Keratinocyte (primary cell): ENCODE results near the gene RIPPLY1. TPM values are rescaled to one million over a fixed set of nuclear protein-coding genes. Genes with fewer than 3 reads are reported as not detected.

Experiments
- DNase-seq: peaks from one replicate; pipeline ENCODE4 v3.0.0-alpha.2; 2011; ENCODE audit warnings: low read depth, missing footprints, low spot score
- FAIRE-seq: peaks from 2 replicates; lab custom pipeline; 2011; peaks lifted over from hg19 to GRCh38; lab: Jason Lieb, UNC
- H2AFZ ChIP-seq: 2 replicates; pipeline ENCODE4 v1.6.0; 2012; ENCODE audit warnings: low read length, control low read depth, inconsistent platforms; ENCODE audit not compliant: control insufficient read depth
- H3K27ac ChIP-seq: 2 replicates; pipeline ENCODE4 v1.5.1; 2011; ENCODE audit warnings: low read length; ENCODE audit not compliant: control insufficient read depth, insufficient read depth
- H3K27me3 ChIP-seq: 3 replicates; pipeline ENCODE4 v1.6.0; 2011; ENCODE audit warnings: low read length; ENCODE audit not compliant: control insufficient read depth, insufficient read depth; ENCODE audit errors: extremely low read depth
- H3K36me3 ChIP-seq, 2 experiments: 2 replicates in 1 of 2; 3 replicates in 1 of 2; pipeline ENCODE4 v1.5.1; 2011; ENCODE audit warnings: low read length in 2 of 2, mild to moderate bottlenecking in 1 of 2; ENCODE audit not compliant: control insufficient read depth in 2 of 2, insufficient read depth in 2 of 2; ENCODE audit errors: extremely low read depth in 1 of 2
- H3K4me1 ChIP-seq: 3 replicates; pipeline ENCODE4 v1.5.1; 2011; ENCODE audit warnings: low read length; ENCODE audit not compliant: control insufficient read depth, insufficient read depth; ENCODE audit errors: extremely low read depth
- H3K4me2 ChIP-seq: 3 replicates; pipeline ENCODE4 v1.6.0; 2011; ENCODE audit warnings: low read depth, low read length; ENCODE audit not compliant: control insufficient read depth, insufficient read depth; ENCODE audit errors: extremely low read depth
- H3K4me3 ChIP-seq, 3 experiments: fragments of 200-600 bp in 1 of 3; sonication (generic) in 1 of 3; 2 replicates in 2 of 3; 3 replicates in 1 of 3; pipeline ENCODE4 v1.5.1; 2011 to 2016; ENCODE audit warnings: low read length in 3 of 3, mild to moderate bottlenecking in 3 of 3, control low read depth in 2 of 3, inconsistent platforms in 1 of 3, low read depth in 1 of 3, mixed read lengths in 1 of 3, mixed run types in 1 of 3, moderate library complexity in 1 of 3; ENCODE audit not compliant: control insufficient read depth in 2 of 3, insufficient read depth in 2 of 3; ENCODE audit errors: extremely low read depth in 1 of 3
- H3K79me2 ChIP-seq: 2 replicates; pipeline ENCODE4 v1.6.0; 2012; ENCODE audit warnings: low read length; ENCODE audit not compliant: control insufficient read depth, insufficient read depth
- H3K9ac ChIP-seq: 3 replicates; pipeline ENCODE4 v1.6.0; 2011; ENCODE audit warnings: low read length; ENCODE audit not compliant: control insufficient read depth, insufficient read depth; ENCODE audit errors: extremely low read depth
- H3K9me1 ChIP-seq: 3 replicates; pipeline ENCODE4 v1.6.0; 2011; ENCODE audit warnings: low read length; ENCODE audit not compliant: control insufficient read depth, insufficient read depth; ENCODE audit errors: extremely low read depth
- H3K9me3 ChIP-seq: 2 replicates; pipeline ENCODE4 v1.5.1; 2012; ENCODE audit warnings: low read depth, low read length; ENCODE audit not compliant: control insufficient read depth
- H4K20me1 ChIP-seq: 3 replicates; pipeline ENCODE4 v1.6.0; 2011; ENCODE audit warnings: low read length; ENCODE audit not compliant: control insufficient read depth, insufficient read depth; ENCODE audit errors: extremely low read depth
- EZH2 ChIP-seq: IDR thresholded peaks from one replicate; pipeline ENCODE4 v1.6.1; 2012; ENCODE audit warnings: inconsistent platforms, mild to moderate bottlenecking, low read length, moderate library complexity
- dilution Hi-C: fragments of 300-500 bp; cut with MboI; formaldehyde crosslinking; loops from one replicate; pipeline ENCODE4 v1.7.0; 2020; ENCODE audit warnings: low sequenced_read_pairs; ENCODE audit not compliant: extremely low pct_ligation_motif_present
- polyA plus RNA-seq, 5 experiments: library from polyadenylated mRNA; depleted of rRNA in 3 of 5; stranded (reverse) in 3 of 5; stranded (forward) in 1 of 5; unstranded in 1 of 5; fragments of >200 nt; gene quantifications; 1 replicate in 1 of 5; 2 replicates in 3 of 5; 3 replicates in 1 of 5; pipeline versions ENCODE4 v1.2.1 to v1.2.3, GENCODE V29; 2011 to 2012; ENCODE audit warnings: missing spikeins in 2 of 5, low read depth in 1 of 5, low replicate concordance in 1 of 5
- TF ChIP-seq, protein P1 (sequence below), 3 experiments: IDR thresholded peaks in 1 of 3; conservative IDR thresholded peaks in 1 of 3; optimal IDR thresholded peaks in 1 of 3; 2 replicates in 2 of 3; 3 replicates in 1 of 3; pipeline versions ENCODE3 to v1.5.1; 2011; ENCODE audit warnings: low read length in 3 of 3, mild to moderate bottlenecking in 3 of 3, moderate library complexity in 2 of 3, control low read depth in 1 of 3, inconsistent platforms in 1 of 3; ENCODE audit not compliant: insufficient read depth in 2 of 3; ENCODE audit errors: extremely low read depth in 1 of 3

RIPPLY1 gene
- polyA plus RNA-seq, 1 donor (not counting 4 experiments of a cell fraction or from before 2014, with no cell fraction given): not detected

DNA sequence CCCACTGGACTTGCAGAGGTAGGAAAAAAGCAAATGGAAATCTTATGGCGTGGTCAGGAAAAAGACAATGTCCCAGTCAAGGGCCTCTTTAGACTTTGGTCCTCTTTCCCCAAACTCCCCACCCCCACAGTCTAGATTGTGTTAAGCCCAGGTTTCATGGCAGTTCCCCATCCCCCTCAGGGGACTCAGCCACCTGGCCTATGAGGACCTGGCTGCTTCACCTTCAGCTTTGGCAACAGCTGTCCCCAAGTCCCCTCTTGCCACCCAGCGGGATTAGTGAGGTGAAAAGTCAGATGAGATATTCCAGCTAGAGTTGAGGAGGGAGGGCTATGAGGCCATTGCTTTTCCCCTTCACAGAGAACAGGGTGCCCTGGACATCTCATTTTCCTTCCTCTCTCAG lies 457 bp downstream of the RIPPLY1 start:
- no peak for TF ChIP-seq EZH2
- TF ChIP-seq, protein P1, sequence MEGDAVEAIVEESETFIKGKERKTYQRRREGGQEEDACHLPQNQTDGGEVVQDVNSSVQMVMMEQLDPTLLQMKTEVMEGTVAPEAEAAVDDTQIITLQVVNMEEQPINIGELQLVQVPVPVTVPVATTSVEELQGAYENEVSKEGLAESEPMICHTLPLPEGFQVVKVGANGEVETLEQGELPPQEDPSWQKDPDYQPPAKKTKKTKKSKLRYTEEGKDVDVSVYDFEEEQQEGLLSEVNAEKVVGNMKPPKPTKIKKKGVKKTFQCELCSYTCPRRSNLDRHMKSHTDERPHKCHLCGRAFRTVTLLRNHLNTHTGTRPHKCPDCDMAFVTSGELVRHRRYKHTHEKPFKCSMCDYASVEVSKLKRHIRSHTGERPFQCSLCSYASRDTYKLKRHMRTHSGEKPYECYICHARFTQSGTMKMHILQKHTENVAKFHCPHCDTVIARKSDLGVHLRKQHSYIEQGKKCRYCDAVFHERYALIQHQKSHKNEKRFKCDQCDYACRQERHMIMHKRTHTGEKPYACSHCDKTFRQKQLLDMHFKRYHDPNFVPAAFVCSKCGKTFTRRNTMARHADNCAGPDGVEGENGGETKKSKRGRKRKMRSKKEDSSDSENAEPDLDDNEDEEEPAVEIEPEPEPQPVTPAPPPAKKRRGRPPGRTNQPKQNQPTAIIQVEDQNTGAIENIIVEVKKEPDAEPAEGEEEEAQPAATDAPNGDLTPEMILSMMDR (optimal IDR thresholded peaks at IDR 0.05 in 1 of 3, IDR thresholded peaks at IDR 0.05 in 1 of 3, conservative IDR thresholded peaks at IDR 0.05 in 1 of 3; ENCODE audit: extremely low read depth in 1 of 3, insufficient read depth in 2 of 3, low read length in 3 of 3): no peak
- Histone ChIP-seq H3K36me3 (no peaks in the 10 kb centered on the region), H3K9me1 (no peaks in the 10 kb centered on the region), H3K4me3 (no peak overlapping the region), H3K9me3 (no peaks in the 10 kb centered on the region), H3K4me1 (no peaks in the 10 kb centered on the region), H3K27me3 (peaks cover 7% of the 10 kb centered on the region), H3K79me2 (no peaks in the 10 kb centered on the region), H2AFZ (no peak overlapping the region), H3K9ac (no peak overlapping the region), H3K4me2 (no peak overlapping the region), H3K27ac (no peak overlapping the region), H4K20me1 (no peaks in the 10 kb centered on the region)
- no peak for FAIRE-seq
- no peak for DNase-seq
- dilution Hi-C loops: no loop called here

DNA sequence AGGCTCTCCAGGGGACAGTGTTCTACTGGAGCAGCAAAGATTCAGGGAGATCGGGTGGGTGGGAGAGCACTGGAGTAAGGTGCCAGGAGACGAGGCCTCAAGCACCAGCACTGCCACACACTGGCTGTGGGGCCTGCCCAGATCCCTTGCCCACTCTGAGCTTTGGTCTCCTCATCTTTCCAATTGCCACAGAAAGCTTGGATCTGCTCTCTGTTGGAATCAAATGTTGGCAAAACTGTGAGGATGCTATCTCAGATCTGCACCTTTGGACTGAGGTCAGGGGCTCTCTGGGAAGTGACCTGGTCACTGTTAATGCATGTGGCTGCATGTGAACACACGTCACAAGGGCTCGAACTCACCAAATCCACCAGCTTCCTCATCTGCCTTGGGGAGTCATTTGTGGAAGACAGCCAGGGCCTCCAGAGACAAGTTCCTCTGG lies 1.3 kb downstream of the RIPPLY1 start:
- Histone ChIP-seq H3K4me1 (no peaks in the 10 kb centered on the region), H2AFZ (no peak overlapping the region), H3K27me3 (peaks cover 7% of the 10 kb centered on the region), H3K9me1 (no peaks in the 10 kb centered on the region), H3K27ac (no peak overlapping the region), H3K79me2 (no peaks in the 10 kb centered on the region), H3K4me2 (no peak overlapping the region), H3K9ac (no peak overlapping the region), H3K36me3 (no peaks in the 10 kb centered on the region), H3K4me3 (no peak overlapping the region), H3K9me3 (no peaks in the 10 kb centered on the region), H4K20me1 (no peaks in the 10 kb centered on the region)
- FAIRE-seq (no peak), DNase-seq (no peak)
- dilution Hi-C loops: no loop called here
- no peak for TF ChIP-seq EZH2
- TF ChIP-seq, protein P1 (optimal IDR thresholded peaks at IDR 0.05 in 1 of 3, IDR thresholded peaks at IDR 0.05 in 1 of 3, conservative IDR thresholded peaks at IDR 0.05 in 1 of 3; ENCODE audit: extremely low read depth in 1 of 3, insufficient read depth in 2 of 3, low read length in 3 of 3): no peak
